ENCODE results near the gene NPHP4. TPM values are rescaled to one million over a fixed set of nuclear protein-coding genes. Genes with fewer than 3 reads are reported as not detected.

Gene NPHP4
- total RNA-seq, 1 experiment from 2014 or later, result 20.0 TPM

GRCh38 chr1:5868931-5869500, 123.2 kb downstream of the NPHP4 start:
- no TSS peak for BruUV-seq (replicated peaks)
- Histone ChIP-seq H3K4me1 (ENCODE audit: control insufficient read depth in 1 of 2, insufficient read depth in 2 of 2, low read length in 2 of 2) (no peaks in the 10 kb centered on the region), H3K4me2 (ENCODE audit: low read length) (no peak overlapping the region), H3K4me3 (replicated peaks in 1 of 2; ENCODE audit: low read depth in 1 of 2, low read length in 2 of 2) (no peak overlapping the region), H3K79me2 (ENCODE audit: insufficient read depth, low read length) (no peaks in the 10 kb centered on the region), H4K20me1 (ENCODE audit: insufficient read depth) (no peaks in the 10 kb centered on the region), H3K27me3 (ENCODE audit: insufficient read depth, low read length) (no peaks in the 10 kb centered on the region), H3K27ac (ENCODE audit: low read depth, low read length) (no peak overlapping the region), H3K9ac (ENCODE audit: low read length) (no peak overlapping the region), H3K36me3 (ENCODE audit: control insufficient read depth in 1 of 2, insufficient read depth in 2 of 2, low read length in 2 of 2) (no peaks in the 10 kb centered on the region), H2AFZ (ENCODE audit: low read depth, low read length, poor library complexity, severe bottlenecking) (no peak overlapping the region), H3K9me2 (ENCODE audit: insufficient read depth) (no peaks in the 10 kb centered on the region), H3K9me3 (ENCODE audit: control insufficient read depth in 1 of 2, insufficient read depth in 1 of 2, low read depth in 1 of 2, low read length in 2 of 2) (no peaks in the 10 kb centered on the region)
- ChIA-PET POLR2A (no interaction called here), RAD21 (ENCODE audit: low non-redundant PET in 1 of 2, low total read pairs in 2 of 2, uncharacterized antibody in 2 of 2, unreplicated experiment in 2 of 2) (no interaction called here), CTCF (no interaction called here)
- TF ChIP-seq POLR2A (IDR thresholded peaks at IDR 0.05; ENCODE audit: borderline replicate concordance, extremely low read depth, insufficient read depth, insufficient read length) (no peak), ZFX (IDR thresholded peaks at IDR 0.05) (no peak), CTCF (IDR thresholded peaks at IDR 0.05 in 2 of 3, conservative IDR thresholded peaks at IDR 0.05 in 1 of 3; ENCODE audit: borderline replicate concordance in 1 of 3, insufficient read depth in 1 of 3, low read depth in 2 of 3, low read length in 2 of 3) (no peak), JUND (IDR thresholded peaks at IDR 0.05) (no peak), YY1 (IDR thresholded peaks at IDR 0.05; ENCODE audit: extremely low read depth, insufficient replicate concordance, low read depth, low read length) (no peak), CBX3 (IDR thresholded peaks at IDR 0.05; ENCODE audit: low read depth) (no peak), SP1 (IDR thresholded peaks at IDR 0.05; ENCODE audit: low read depth) (no peak), SRF (IDR thresholded peaks at IDR 0.05; ENCODE audit: low read depth) (no peak), ELF1 (IDR thresholded peaks at IDR 0.05; ENCODE audit: borderline replicate concordance, low read depth) (no peak)
- TF ChIP-seq, protein P1, sequence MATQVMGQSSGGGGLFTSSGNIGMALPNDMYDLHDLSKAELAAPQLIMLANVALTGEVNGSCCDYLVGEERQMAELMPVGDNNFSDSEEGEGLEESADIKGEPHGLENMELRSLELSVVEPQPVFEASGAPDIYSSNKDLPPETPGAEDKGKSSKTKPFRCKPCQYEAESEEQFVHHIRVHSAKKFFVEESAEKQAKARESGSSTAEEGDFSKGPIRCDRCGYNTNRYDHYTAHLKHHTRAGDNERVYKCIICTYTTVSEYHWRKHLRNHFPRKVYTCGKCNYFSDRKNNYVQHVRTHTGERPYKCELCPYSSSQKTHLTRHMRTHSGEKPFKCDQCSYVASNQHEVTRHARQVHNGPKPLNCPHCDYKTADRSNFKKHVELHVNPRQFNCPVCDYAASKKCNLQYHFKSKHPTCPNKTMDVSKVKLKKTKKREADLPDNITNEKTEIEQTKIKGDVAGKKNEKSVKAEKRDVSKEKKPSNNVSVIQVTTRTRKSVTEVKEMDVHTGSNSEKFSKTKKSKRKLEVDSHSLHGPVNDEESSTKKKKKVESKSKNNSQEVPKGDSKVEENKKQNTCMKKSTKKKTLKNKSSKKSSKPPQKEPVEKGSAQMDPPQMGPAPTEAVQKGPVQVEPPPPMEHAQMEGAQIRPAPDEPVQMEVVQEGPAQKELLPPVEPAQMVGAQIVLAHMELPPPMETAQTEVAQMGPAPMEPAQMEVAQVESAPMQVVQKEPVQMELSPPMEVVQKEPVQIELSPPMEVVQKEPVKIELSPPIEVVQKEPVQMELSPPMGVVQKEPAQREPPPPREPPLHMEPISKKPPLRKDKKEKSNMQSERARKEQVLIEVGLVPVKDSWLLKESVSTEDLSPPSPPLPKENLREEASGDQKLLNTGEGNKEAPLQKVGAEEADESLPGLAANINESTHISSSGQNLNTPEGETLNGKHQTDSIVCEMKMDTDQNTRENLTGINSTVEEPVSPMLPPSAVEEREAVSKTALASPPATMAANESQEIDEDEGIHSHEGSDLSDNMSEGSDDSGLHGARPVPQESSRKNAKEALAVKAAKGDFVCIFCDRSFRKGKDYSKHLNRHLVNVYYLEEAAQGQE (IDR thresholded peaks at IDR 0.05; ENCODE audit: low read depth), result no peak
- ATAC-seq (no peak), DNase-seq (ENCODE audit: low read depth, low spot score) (no peak)
- intact Hi-C loops (cut with micrococcal nuclease), result no loop called here
